Suprapubic skin (tissue), 4 donors: ENCODE results near the gene EPHA2. TPM values are rescaled to one million over a fixed set of nuclear protein-coding genes. Genes with fewer than 3 reads are reported as not detected.

Source experiments
- DNase-seq, 2 donors: peaks; one replicate each; pipeline ENCODE4 v3.0.0-alpha.2; 2019; ENCODE audit warnings: low spot score in 2 of 2
- H3K27ac ChIP-seq: fragments of 200-600 bp; sonication (generic); one replicate; pipeline ENCODE4 v1.5.1; 2019
- H3K27me3 ChIP-seq: fragments of 200-600 bp; sonication (generic); one replicate; pipeline ENCODE4 v1.5.1; 2019
- H3K36me3 ChIP-seq: fragments of 200-600 bp; sonication (generic); one replicate; pipeline ENCODE4 v1.5.1; 2019
- H3K4me1 ChIP-seq: fragments of 200-600 bp; sonication (generic); one replicate; pipeline ENCODE4 v1.5.1; 2019
- H3K4me3 ChIP-seq: fragments of 200-600 bp; sonication (generic); one replicate; pipeline ENCODE4 v1.5.1; 2019; ENCODE audit warnings: mild to moderate bottlenecking
- H3K9me3 ChIP-seq: fragments of 200-600 bp; sonication (generic); one replicate; pipeline ENCODE4 v1.5.1; 2019
- EP300 ChIP-seq: sonication (generic); formaldehyde crosslinking; IDR thresholded peaks from one replicate; pipeline ENCODE4 v1.6.1; 2017; ENCODE audit warnings: antibody characterized with exemption
- POLR2A ChIP-seq, 2 donors: fragments of 450-650 bp; IDR thresholded peaks; one replicate each; pipeline ENCODE4 v1.6.1; 2017; ENCODE audit warnings: antibody characterized with exemption in 2 of 2, mild to moderate bottlenecking in 2 of 2, moderate library complexity in 2 of 2
- POLR2AphosphoS5 ChIP-seq, 3 donors: sonication (generic); formaldehyde crosslinking; IDR thresholded peaks; one replicate each; pipeline ENCODE4 v1.6.1; 2017; ENCODE audit warnings: antibody characterized with exemption in 3 of 3
- WGBS: methylation state at CpG from one replicate; pipeline ENCODE4 v1.1.5; 2018; 5-methylcytosine and 5-hydroxymethylcytosine counted together
- total RNA-seq, 4 donors: library from RNA; depleted of rRNA; stranded (reverse); fragments of >200 nt; gene quantifications; one replicate each; pipeline ENCODE4 v1.1.0, GENCODE V29; 2016
- TF ChIP-seq, protein P1 (sequence below), 2 donors: fragments of 200-600 bp in 1 of 2; fragments of 450-650 bp in 1 of 2; sonication (generic) in 1 of 2; IDR thresholded peaks; one replicate each; pipeline ENCODE4 v1.5.1; 2016 to 2019; ENCODE audit warnings: antibody characterized with exemption in 2 of 2, mild to moderate bottlenecking in 1 of 2, moderate library complexity in 1 of 2

The EPHA2 gene
- total RNA-seq, 4 donors from 2014 or later = 59.0 to 145 (median 104) TPM

GRCh38 chr1:16122916-16123315 lies 33.0 kb downstream of the EPHA2 start:
- Histone ChIP-seq H3K27ac (peak overlapping the region; percentile 54), H3K4me3 (no peak overlapping the region), H3K9me3 (no peaks in the 10 kb centered on the region), H3K36me3 (peaks cover 25% of the 10 kb centered on the region), H3K27me3 (no peaks in the 10 kb centered on the region), H3K4me1 (peaks cover 40% of the 10 kb centered on the region)
- WGBS = 64% methylated on average over 6 of the region's 6 CpGs
- no peak for DNase-seq
- TF ChIP-seq, protein P1, sequence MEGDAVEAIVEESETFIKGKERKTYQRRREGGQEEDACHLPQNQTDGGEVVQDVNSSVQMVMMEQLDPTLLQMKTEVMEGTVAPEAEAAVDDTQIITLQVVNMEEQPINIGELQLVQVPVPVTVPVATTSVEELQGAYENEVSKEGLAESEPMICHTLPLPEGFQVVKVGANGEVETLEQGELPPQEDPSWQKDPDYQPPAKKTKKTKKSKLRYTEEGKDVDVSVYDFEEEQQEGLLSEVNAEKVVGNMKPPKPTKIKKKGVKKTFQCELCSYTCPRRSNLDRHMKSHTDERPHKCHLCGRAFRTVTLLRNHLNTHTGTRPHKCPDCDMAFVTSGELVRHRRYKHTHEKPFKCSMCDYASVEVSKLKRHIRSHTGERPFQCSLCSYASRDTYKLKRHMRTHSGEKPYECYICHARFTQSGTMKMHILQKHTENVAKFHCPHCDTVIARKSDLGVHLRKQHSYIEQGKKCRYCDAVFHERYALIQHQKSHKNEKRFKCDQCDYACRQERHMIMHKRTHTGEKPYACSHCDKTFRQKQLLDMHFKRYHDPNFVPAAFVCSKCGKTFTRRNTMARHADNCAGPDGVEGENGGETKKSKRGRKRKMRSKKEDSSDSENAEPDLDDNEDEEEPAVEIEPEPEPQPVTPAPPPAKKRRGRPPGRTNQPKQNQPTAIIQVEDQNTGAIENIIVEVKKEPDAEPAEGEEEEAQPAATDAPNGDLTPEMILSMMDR (IDR thresholded peaks at IDR 0.05) = no peak
- TF ChIP-seq POLR2AphosphoS5 (IDR thresholded peaks at IDR 0.05) (no peak), EP300 (no peak)

- H3K4me1 ChIP-seq = peaks cover 40% of the 10 kb centered on the region
- H3K4me3 ChIP-seq = no peak overlapping the region
- no peak for DNase-seq
- no peaks in the 10 kb centered on the region for H3K9me3 ChIP-seq
- TF ChIP-seq POLR2A (IDR thresholded peaks at IDR 0.05) (no peak), POLR2AphosphoS5 (IDR thresholded peaks at IDR 0.05) (no peak), EP300 (no peak)
- TF ChIP-seq, protein P1 (IDR thresholded peaks at IDR 0.05) = no peak
- WGBS = 54% methylated on average over 2 of the region's 4 CpGs
- no peaks in the 10 kb centered on the region for H3K27me3 ChIP-seq
- H3K36me3 ChIP-seq = peaks cover 20% of the 10 kb centered on the region
- H3K27ac ChIP-seq = peak overlapping the region; percentile 30
These were observed 33.5 kb downstream of the EPHA2 start for GRCh38 chr1:16122350-16122881.

DNA sequence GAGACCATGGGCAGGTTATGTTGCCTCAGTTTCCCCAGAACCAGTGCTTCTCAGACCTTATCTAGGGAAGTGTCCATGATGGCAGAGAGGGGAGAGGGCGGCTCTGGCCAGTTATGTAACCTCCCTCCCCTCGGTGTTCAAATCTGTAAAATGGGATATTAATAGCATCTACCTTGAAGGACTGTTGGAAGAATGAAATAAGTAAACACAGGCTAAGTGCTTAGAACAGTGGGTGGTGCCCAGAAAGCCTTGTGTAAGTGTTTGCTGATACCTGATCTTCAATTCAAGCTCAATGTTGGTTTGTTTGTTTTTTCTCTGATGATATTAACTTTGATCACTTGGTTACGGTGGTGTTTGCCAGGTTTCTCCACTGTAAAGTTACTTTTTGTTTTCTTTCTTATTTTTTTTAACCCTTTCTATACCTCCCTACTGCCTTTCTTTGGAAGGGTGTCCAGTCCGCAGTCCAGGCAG lies 34.9 kb downstream of the EPHA2 start:
- Histone ChIP-seq H3K9me3 (no peaks in the 10 kb centered on the region), H3K27me3 (no peaks in the 10 kb centered on the region), H3K36me3 (peaks cover 11% of the 10 kb centered on the region), H3K4me3 (no peak overlapping the region), H3K27ac (no peak overlapping the region), H3K4me1 (peaks cover 36% of the 10 kb centered on the region)
- DNase-seq = no peak
- 69% methylated on average over 4 of the region's 4 CpGs for WGBS
- TF ChIP-seq, protein P1 (IDR thresholded peaks at IDR 0.05) = no peak
- no peak for TF ChIP-seq POLR2AphosphoS5 (IDR thresholded peaks at IDR 0.05)
- no peak for TF ChIP-seq POLR2A (IDR thresholded peaks at IDR 0.05)
- TF ChIP-seq EP300 = no peak

- no peak for DNase-seq
- Histone ChIP-seq H3K27me3 (no peaks in the 10 kb centered on the region), H3K9me3 (no peaks in the 10 kb centered on the region), H3K4me1 (peaks cover 36% of the 10 kb centered on the region), H3K36me3 (peaks cover 11% of the 10 kb centered on the region), H3K4me3 (no peak overlapping the region), H3K27ac (no peak overlapping the region)
- TF ChIP-seq EP300 = no peak
- TF ChIP-seq, protein P1 (IDR thresholded peaks at IDR 0.05) = no peak
- WGBS = 20% methylated on average over 1 of the region's 1 CpG
These were observed 35.5 kb downstream of the EPHA2 start for GRCh38 chr1:16120407-16120806.

GRCh38 chr1:16119926-16120325 lies 35.9 kb downstream of the EPHA2 start:
- Histone ChIP-seq H3K27me3 (no peaks in the 10 kb centered on the region), H3K4me1 (peaks cover 36% of the 10 kb centered on the region), H3K36me3 (peaks cover 6% of the 10 kb centered on the region), H3K4me3 (no peak overlapping the region), H3K27ac (no peak overlapping the region), H3K9me3 (no peaks in the 10 kb centered on the region)
- no peak for TF ChIP-seq POLR2AphosphoS5 (IDR thresholded peaks at IDR 0.05)
- TF ChIP-seq, protein P1 (IDR thresholded peaks at IDR 0.05) = no peak
- TF ChIP-seq EP300 = no peak
- TF ChIP-seq POLR2A (IDR thresholded peaks at IDR 0.05) = no peak
- 73% methylated on average over 10 of the region's 10 CpGs for WGBS
- no peak for DNase-seq
